Lower leg skin (tissue), 4 donors: ENCODE data around the gene PHETA1. TPM values are rescaled to one million over a fixed set of nuclear protein-coding genes. Genes with fewer than 3 reads are reported as not detected.
A peak's percentile ranks its signal among the peaks of the same experiment; 100 is the strongest.

ENCODE experiments used
- DNase-seq, 2 donors: peaks; one replicate each; pipeline ENCODE4 v3.0.0-alpha.2; 2019; ENCODE audit warnings: low spot score in 2 of 2
- H3K4me3 ChIP-seq: fragments of 200-600 bp; sonication (generic); 2 replicates; pipeline ENCODE4 v1.5.1; 2017; ENCODE audit warnings: mild to moderate bottlenecking, low read depth; ENCODE audit not compliant: poor library complexity, severe bottlenecking
- CTCF ChIP-seq, 3 donors: fragments of 450-650 bp; IDR thresholded peaks; one replicate each; pipeline ENCODE4 v1.5.1; 2016; ENCODE audit warnings: antibody characterized with exemption in 3 of 3, mild to moderate bottlenecking in 3 of 3, moderate library complexity in 2 of 3
- POLR2A ChIP-seq, 2 donors: fragments of 450-650 bp; IDR thresholded peaks; one replicate each; pipeline ENCODE4 v1.6.1; 2016 to 2017; ENCODE audit warnings: antibody characterized with exemption in 2 of 2, mild to moderate bottlenecking in 1 of 2, moderate library complexity in 1 of 2
- WGBS, 2 donors: methylation state at CpG; one replicate each; pipeline ENCODE4 v1.1.5; 2018; 5-methylcytosine and 5-hydroxymethylcytosine counted together
- intact Hi-C: fragments of 100-400 bp; cut with DNase I; formaldehyde crosslinking; loops from one replicate; pipeline ENCODE4 v1.15.0; 2023; ENCODE audit warnings: low total_unique reads
- total RNA-seq, 4 donors: library from RNA; depleted of rRNA; stranded (reverse); fragments of >200 nt; gene quantifications; one replicate each; pipeline ENCODE4 v1.1.0, GENCODE V29; 2016

The PHETA1 gene
- total RNA-seq, 4 donors from 2014 or later: 18.6 to 37.3 (median 25.1) TPM

- WGBS, 2 donors: 35 to 46% methylated on average over 5 to 7 of the region's 7 CpGs
- intact Hi-C loops: no loop called here
- H3K4me3 ChIP-seq: no peak overlapping the region
- no peak for TF ChIP-seq POLR2A (IDR thresholded peaks at IDR 0.05)
- TF ChIP-seq CTCF (IDR thresholded peaks at IDR 0.05): peak in 1 of 3 donors; percentile 68
- DNase-seq: no peak
Measured at GRCh38 chr12:111367661-111368221, 1.2 kb downstream of the PHETA1 start.

GRCh38 chr12:111366583-111366982 lies 2.3 kb downstream of the PHETA1 start:
- no peak overlapping the region for H3K4me3 ChIP-seq
- TF ChIP-seq CTCF (IDR thresholded peaks at IDR 0.05) (no peak), POLR2A (IDR thresholded peaks at IDR 0.05) (no peak)
- DNase-seq: no peak
- WGBS, 2 donors: 90 to 100% methylated on average over 2 of the region's 2 CpGs
- intact Hi-C loops: no loop called here

- no peak overlapping the region for H3K4me3 ChIP-seq
- WGBS, 2 donors: 97 to 98% methylated on average over 10 of the region's 10 CpGs
- intact Hi-C loops: no loop called here
- TF ChIP-seq POLR2A (IDR thresholded peaks at IDR 0.05) (no peak), CTCF (IDR thresholded peaks at IDR 0.05) (no peak)
- DNase-seq: no peak
Measured at GRCh38 chr12:111366075-111366474, 2.8 kb downstream of the PHETA1 start.

- WGBS, 2 donors: 88 to 92% methylated on average over 3 of the region's 3 CpGs
- no peak overlapping the region for H3K4me3 ChIP-seq
Measured at GRCh38 chr12:111363578-111363977, 5.3 kb downstream of the PHETA1 start.

GRCh38 chr12:111362687-111363475 lies 6.0 kb downstream of the PHETA1 start:
- no peak for DNase-seq
- intact Hi-C loops: no loop called here

More at GRCh38 chr12:111363578-111363977, 5.3 kb downstream of the PHETA1 start:
- DNase-seq: no peak
- intact Hi-C loops: no loop called here
- TF ChIP-seq POLR2A (IDR thresholded peaks at IDR 0.05) (no peak), CTCF (IDR thresholded peaks at IDR 0.05) (no peak)

More at GRCh38 chr12:111362687-111363475, 6.0 kb downstream of the PHETA1 start:
- WGBS, 2 donors: 94 to 96% methylated on average over 46 to 48 of the region's 59 CpGs
- H3K4me3 ChIP-seq: no peak overlapping the region
- TF ChIP-seq POLR2A (IDR thresholded peaks at IDR 0.05): no peak
- TF ChIP-seq CTCF (IDR thresholded peaks at IDR 0.05): no peak
